ENCODE data around the gene ARHGAP12. TPM values are rescaled to one million over a fixed set of nuclear protein-coding genes. Genes with fewer than 3 reads are reported as not detected.

The ARHGAP12 gene
- total RNA-seq, 1 donor from 2014 or later, result 27.2 TPM

GRCh38 chr10:31921031-31921430, 7.6 kb downstream of the ARHGAP12 start:
- no peak for TF ChIP-seq CTCF (IDR thresholded peaks at IDR 0.05)
- H3K9me3 ChIP-seq, result no peaks in the 10 kb centered on the region
- H3K36me3 ChIP-seq, result no peaks in the 10 kb centered on the region
- H3K27me3 ChIP-seq, result no peaks in the 10 kb centered on the region
- no peak overlapping the region for H3K27ac ChIP-seq
- peaks cover 16% of the 10 kb centered on the region for H3K4me1 ChIP-seq
- intact Hi-C loops (cut with DNase I), result no loop called here
- H3K4me3 ChIP-seq, result no peak overlapping the region
- ATAC-seq (no peak), DNase-seq (no peak)

- H3K27ac ChIP-seq, result no peak overlapping the region
- no peak overlapping the region for H3K4me3 ChIP-seq
- no peak for TF ChIP-seq CTCF (IDR thresholded peaks at IDR 0.05)
- H3K4me1 ChIP-seq, result peaks cover 13% of the 10 kb centered on the region
- no peaks in the 10 kb centered on the region for H3K27me3 ChIP-seq
- intact Hi-C loops (cut with DNase I), result no loop called here
- ATAC-seq, result no peak
- no peaks in the 10 kb centered on the region for H3K9me3 ChIP-seq
- H3K36me3 ChIP-seq, result no peaks in the 10 kb centered on the region
- DNase-seq, result no peak
Measured at GRCh38 chr10:31920538-31920937, 8.1 kb downstream of the ARHGAP12 start.

GRCh38 chr10:31918671-31919409, 9.8 kb downstream of the ARHGAP12 start:
- Histone ChIP-seq H3K9me3 (no peaks in the 10 kb centered on the region), H3K4me1 (peaks cover 1% of the 10 kb centered on the region), H3K36me3 (no peaks in the 10 kb centered on the region), H3K4me3 (no peak overlapping the region), H3K27ac (no peak overlapping the region), H3K27me3 (no peaks in the 10 kb centered on the region)
- TF ChIP-seq CTCF (IDR thresholded peaks at IDR 0.05), result no peak
- no peak for ATAC-seq
- intact Hi-C loops (cut with DNase I), result no loop called here
- no peak for DNase-seq

- H3K27ac ChIP-seq, result no peak overlapping the region
- H3K9me3 ChIP-seq, result no peaks in the 10 kb centered on the region
- H3K4me1 ChIP-seq, result peaks cover 16% of the 10 kb centered on the region
- intact Hi-C loops (cut with DNase I), result no loop called here
- DNase-seq, result no peak
- no peak for ATAC-seq
- no peaks in the 10 kb centered on the region for H3K27me3 ChIP-seq
- no peaks in the 10 kb centered on the region for H3K36me3 ChIP-seq
- TF ChIP-seq CTCF (IDR thresholded peaks at IDR 0.05), result no peak
- no peak overlapping the region for H3K4me3 ChIP-seq
Measured at GRCh38 chr10:31914370-31914769, 14.3 kb downstream of the ARHGAP12 start.

- peaks cover 16% of the 10 kb centered on the region for H3K4me1 ChIP-seq
- intact Hi-C loops (cut with DNase I), result no loop called here
- ATAC-seq (no peak), DNase-seq (no peak)
- no peak for TF ChIP-seq CTCF (IDR thresholded peaks at IDR 0.05)
- H3K36me3 ChIP-seq, result peaks cover 5% of the 10 kb centered on the region
- no peak overlapping the region for H3K27ac ChIP-seq
- no peaks in the 10 kb centered on the region for H3K27me3 ChIP-seq
- H3K4me3 ChIP-seq, result no peak overlapping the region
- no peaks in the 10 kb centered on the region for H3K9me3 ChIP-seq
Measured at GRCh38 chr10:31912898-31913850, 15.5 kb downstream of the ARHGAP12 start.

All from upper lobe of right lung (tissue), 1 donor.